Forelimb muscle (tissue), 1 donor: Measurements from ENCODE around the gene GPR68. TPM values are rescaled to one million over a fixed set of nuclear protein-coding genes. Genes with fewer than 3 reads are reported as not detected.
"Not testable (repeated sequence)": the region's sequence is repeated elsewhere in the genome, so short reads cannot be mapped to it uniquely, and the experiment has no call there.

ENCODE experiments used
- DNase-seq: peaks from one replicate; pipeline ENCODE4 v3.0.0-alpha.2; 2013; ENCODE audit warnings: low read depth
- polyA plus RNA-seq: library from polyadenylated mRNA; unstranded; fragments of 120-200 nt; gene quantifications from one replicate; pipeline ENCODE4 v1.2.1, GENCODE V29; 2013; ENCODE audit not compliant: insufficient read length

Gene GPR68
- polyA plus RNA-seq, 1 donor: 0.82 TPM

GRCh38 chr14:91228112-91229004 is 16.1 kb downstream of the GPR68 start:
- no peak for DNase-seq

- DNase-seq: no peak
These were observed 17.3 kb downstream of the GPR68 start for GRCh38 chr14:91227183-91227628.

GRCh38 chr14:91226360-91226759 is 18.1 kb downstream of the GPR68 start:
- not testable (repeated sequence) for DNase-seq

GRCh38 chr14:91225025-91225424 is 19.5 kb downstream of the GPR68 start:
- DNase-seq: no peak

GRCh38 chr14:91223028-91223783 is 21.3 kb downstream of the GPR68 start:
- no peak for DNase-seq

- DNase-seq: no peak
These were observed 23.2 kb downstream of the GPR68 start for GRCh38 chr14:91221270-91221669.

- DNase-seq: no peak
These were observed 23.9 kb downstream of the GPR68 start for GRCh38 chr14:91220581-91221000.

GRCh38 chr14:91219517-91220389 is 24.8 kb downstream of the GPR68 start:
- no peak for DNase-seq

GRCh38 chr14:91218014-91218413 is 26.5 kb downstream of the GPR68 start:
- no peak for DNase-seq

GRCh38 chr14:91216731-91217226 is 27.7 kb downstream of the GPR68 start:
- no peak for DNase-seq

GRCh38 chr14:91215381-91215780 is 29.1 kb downstream of the GPR68 start:
- DNase-seq: no peak

GRCh38 chr14:91214306-91214705 is 30.2 kb downstream of the GPR68 start:
- no peak for DNase-seq

- no peak for DNase-seq
These were observed 33.5 kb downstream of the GPR68 start for GRCh38 chr14:91211017-91211416.

GRCh38 chr14:91207008-91207407 is 37.5 kb downstream of the GPR68 start:
- no peak for DNase-seq

GRCh38 chr14:91205459-91205858 is 39.0 kb downstream of the GPR68 start:
- no peak for DNase-seq

GRCh38 chr14:91204657-91205056 is 39.8 kb downstream of the GPR68 start:
- DNase-seq: no peak

- DNase-seq: no peak
These were observed 42.1 kb downstream of the GPR68 start for GRCh38 chr14:91202234-91202974.

GRCh38 chr14:91200802-91201201 is 43.7 kb downstream of the GPR68 start:
- not testable (repeated sequence) for DNase-seq

GRCh38 chr14:91197631-91198030 is 46.9 kb downstream of the GPR68 start:
- DNase-seq: no peak

GRCh38 chr14:91195881-91196280 is 48.6 kb downstream of the GPR68 start:
- no peak for DNase-seq

- DNase-seq: no peak
These were observed 51.4 kb downstream of the GPR68 start for GRCh38 chr14:91193069-91193468.
